Mesothelial cell of epicardium (in vitro differentiated cells): ENCODE data around the gene PPP2R5B. TPM values are rescaled to one million over a fixed set of nuclear protein-coding genes. Genes with fewer than 3 reads are reported as not detected.
A peak's percentile ranks its signal among the peaks of the same experiment; 100 is the strongest.

Experiments used
- DNase-seq, 2 experiments: peaks; one replicate each; pipeline ENCODE4 v3.0.0; 2021; ENCODE audit warnings: low spot score in 2 of 2; ENCODE audit not compliant: unreplicated experiment in 2 of 2
- H3K27ac Mint-ChIP-seq: 2 replicates; pipeline ENCODE4 v1.8.0; 2021; ENCODE audit warnings: mixed read lengths
- H3K27me3 Mint-ChIP-seq: 2 replicates; pipeline ENCODE4 v1.8.0; 2021; ENCODE audit warnings: low read depth, mixed read lengths
- H3K36me3 Mint-ChIP-seq: 2 replicates; pipeline ENCODE4 v1.8.0; 2021; ENCODE audit warnings: mixed read lengths
- H3K4me1 Mint-ChIP-seq: 2 replicates; pipeline ENCODE4 v1.8.0; 2021; ENCODE audit warnings: mixed read lengths
- H3K4me3 Mint-ChIP-seq: 2 replicates; pipeline ENCODE4 v1.8.0; 2021; ENCODE audit warnings: mild to moderate bottlenecking, moderate library complexity, mixed read lengths
- H3K9me3 Mint-ChIP-seq: 2 replicates; pipeline ENCODE4 v1.8.0; 2021; ENCODE audit warnings: mixed read lengths
- total RNA-seq: library from RNA; stranded (reverse); gene quantifications from 3 replicates; pipeline ENCODE4 v1.2.1, GENCODE V29; 2021
- TF ChIP-seq, protein P1 (sequence below): fragments of 200-600 bp; sonication (generic); IDR thresholded peaks from one replicate; pipeline ENCODE4 v1.5.0; 2021; ENCODE audit warnings: antibody characterized with exemption; ENCODE audit not compliant: unreplicated experiment

Gene PPP2R5B
- total RNA-seq, 1 donor from 2014 or later, result 13.5 TPM

DNA sequence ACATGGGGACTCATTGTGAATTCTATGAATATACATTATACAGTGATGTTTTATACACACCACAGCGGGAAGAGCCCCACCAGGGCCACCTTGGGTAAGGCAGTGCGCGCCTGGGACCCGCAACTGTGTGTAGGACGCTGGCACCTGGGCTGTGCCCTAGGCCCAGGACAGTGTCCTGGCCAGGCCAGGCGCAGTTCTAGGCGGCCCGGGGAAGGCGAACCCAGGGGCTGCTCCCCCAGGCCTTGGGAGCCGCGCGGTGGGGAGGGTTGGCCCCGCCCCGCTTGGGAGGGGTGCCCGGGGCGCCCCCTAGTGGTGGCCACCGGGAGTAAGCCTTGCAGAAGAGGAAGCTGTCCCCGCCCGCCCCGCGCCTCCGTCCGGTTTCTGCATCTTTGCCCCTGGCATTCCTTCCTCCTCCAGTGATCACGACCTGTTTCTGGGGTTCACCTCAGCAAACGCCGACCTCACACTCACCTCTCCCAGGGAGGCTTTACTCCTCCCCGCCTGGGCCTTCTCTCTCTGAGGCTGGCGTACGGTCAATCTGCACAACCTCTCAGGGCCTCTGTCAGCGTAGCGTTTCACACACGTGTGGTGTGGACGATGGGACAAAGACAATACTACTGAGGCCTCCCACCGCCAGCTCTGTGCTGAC is 36.6 kb upstream of the PPP2R5B start:
- Mint-ChIP-seq H3K27me3 (no peaks in the 10 kb centered on the region), H3K4me1 (peaks cover 21% of the 10 kb centered on the region), H3K4me3 (peak overlapping the region; percentile 67), H3K9me3 (no peaks in the 10 kb centered on the region), H3K36me3 (no peaks in the 10 kb centered on the region), H3K27ac (peak overlapping the region; percentile 81)
- DNase-seq, result peak; percentile 75 to 90
- TF ChIP-seq, protein P1, sequence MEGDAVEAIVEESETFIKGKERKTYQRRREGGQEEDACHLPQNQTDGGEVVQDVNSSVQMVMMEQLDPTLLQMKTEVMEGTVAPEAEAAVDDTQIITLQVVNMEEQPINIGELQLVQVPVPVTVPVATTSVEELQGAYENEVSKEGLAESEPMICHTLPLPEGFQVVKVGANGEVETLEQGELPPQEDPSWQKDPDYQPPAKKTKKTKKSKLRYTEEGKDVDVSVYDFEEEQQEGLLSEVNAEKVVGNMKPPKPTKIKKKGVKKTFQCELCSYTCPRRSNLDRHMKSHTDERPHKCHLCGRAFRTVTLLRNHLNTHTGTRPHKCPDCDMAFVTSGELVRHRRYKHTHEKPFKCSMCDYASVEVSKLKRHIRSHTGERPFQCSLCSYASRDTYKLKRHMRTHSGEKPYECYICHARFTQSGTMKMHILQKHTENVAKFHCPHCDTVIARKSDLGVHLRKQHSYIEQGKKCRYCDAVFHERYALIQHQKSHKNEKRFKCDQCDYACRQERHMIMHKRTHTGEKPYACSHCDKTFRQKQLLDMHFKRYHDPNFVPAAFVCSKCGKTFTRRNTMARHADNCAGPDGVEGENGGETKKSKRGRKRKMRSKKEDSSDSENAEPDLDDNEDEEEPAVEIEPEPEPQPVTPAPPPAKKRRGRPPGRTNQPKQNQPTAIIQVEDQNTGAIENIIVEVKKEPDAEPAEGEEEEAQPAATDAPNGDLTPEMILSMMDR, result peak; percentile 99

DNA sequence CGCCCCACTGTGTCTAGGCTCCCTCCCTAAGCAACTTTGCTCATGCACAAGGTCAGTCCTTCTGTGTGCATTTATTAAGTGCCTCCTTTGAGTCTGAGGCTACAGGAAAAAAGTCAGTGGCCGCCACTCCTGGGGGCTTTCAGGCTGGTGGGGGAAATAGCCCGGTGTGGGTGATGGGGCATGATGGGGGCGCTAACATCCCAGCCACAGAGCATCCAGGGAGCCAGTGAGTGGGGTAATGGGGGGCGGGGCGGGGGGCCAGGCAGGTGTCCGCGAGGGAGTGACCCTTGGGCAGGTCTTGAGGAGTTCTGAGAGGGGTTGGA is 36.1 kb upstream of the PPP2R5B start:
- H3K4me3 Mint-ChIP-seq, result peak overlapping the region; percentile 67
- H3K27ac Mint-ChIP-seq, result no peak overlapping the region
- H3K9me3 Mint-ChIP-seq, result no peaks in the 10 kb centered on the region
- no peaks in the 10 kb centered on the region for H3K27me3 Mint-ChIP-seq
- TF ChIP-seq, protein P1, result no peak
- DNase-seq, result no peak
- H3K4me1 Mint-ChIP-seq, result peaks cover 20% of the 10 kb centered on the region
- no peaks in the 10 kb centered on the region for H3K36me3 Mint-ChIP-seq

DNA sequence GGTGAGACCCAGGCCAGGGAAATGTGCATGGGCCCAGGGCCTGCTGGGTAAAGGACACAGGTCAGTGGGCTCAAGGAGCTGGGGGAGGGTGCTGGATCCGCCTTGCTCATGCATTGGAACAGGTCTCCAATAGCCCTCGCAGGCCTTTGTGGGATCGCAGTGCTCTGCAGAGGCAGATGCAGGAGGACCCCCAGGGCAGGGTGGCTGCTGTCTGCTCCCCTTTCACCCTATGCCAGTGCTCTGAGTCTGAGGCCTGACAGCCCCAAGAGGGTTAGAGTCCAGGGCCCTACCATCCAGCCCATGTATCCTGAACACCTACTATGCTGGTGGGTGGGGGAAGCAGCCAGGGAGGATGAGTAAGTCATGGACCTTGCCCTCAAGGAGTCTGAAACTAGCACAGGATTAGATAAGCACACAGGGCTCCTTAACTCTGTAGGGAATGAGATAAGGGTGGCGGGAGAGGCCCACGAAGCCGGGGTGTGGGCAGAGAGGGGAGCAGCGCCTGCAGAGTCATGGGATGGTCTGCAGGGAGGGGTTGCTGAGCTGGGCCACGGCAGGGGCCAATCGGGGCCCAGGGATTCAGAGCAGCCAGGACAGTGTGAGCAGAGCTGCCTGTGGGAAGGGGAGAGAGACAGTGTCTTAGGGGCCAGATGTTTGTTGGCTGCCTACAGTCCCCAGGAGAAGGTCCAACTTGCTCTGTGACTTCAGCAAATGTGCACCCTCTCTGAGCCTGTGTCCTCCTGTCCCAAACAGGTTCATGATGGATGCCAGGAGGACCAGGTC is 35.6 kb upstream of the PPP2R5B start:
- Mint-ChIP-seq H3K4me3 (no peak overlapping the region), H3K36me3 (no peaks in the 10 kb centered on the region), H3K27me3 (no peaks in the 10 kb centered on the region), H3K9me3 (no peaks in the 10 kb centered on the region), H3K27ac (peak overlapping the region; percentile 53), H3K4me1 (peaks cover 20% of the 10 kb centered on the region)
- TF ChIP-seq, protein P1, result no peak
- DNase-seq, result no peak

DNA sequence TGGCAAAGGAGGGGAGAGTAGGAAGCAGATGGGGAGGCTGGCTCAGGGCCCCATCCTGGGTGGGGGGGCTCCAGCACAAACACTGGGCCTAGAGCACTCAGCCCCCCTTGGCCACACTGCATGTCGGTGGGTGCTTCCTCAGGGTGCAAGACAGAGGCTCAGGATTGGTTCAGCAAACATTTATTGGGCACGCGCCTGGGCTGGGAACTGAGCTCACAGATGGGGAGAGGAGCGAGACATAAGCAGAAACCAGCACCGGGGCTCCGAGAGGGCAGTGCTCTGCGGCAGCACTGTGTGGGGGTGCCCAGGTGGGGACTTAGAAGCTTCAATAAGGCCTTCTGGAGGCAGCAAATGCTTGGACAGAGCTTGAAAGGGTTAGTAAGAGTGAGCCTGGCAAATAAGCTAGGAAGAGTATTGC is 34.0 kb upstream of the PPP2R5B start:
- Mint-ChIP-seq H3K27ac (no peak overlapping the region), H3K4me1 (peaks cover 18% of the 10 kb centered on the region), H3K36me3 (no peaks in the 10 kb centered on the region), H3K9me3 (no peaks in the 10 kb centered on the region), H3K4me3 (no peak overlapping the region), H3K27me3 (no peaks in the 10 kb centered on the region)
- no peak for DNase-seq
- TF ChIP-seq, protein P1, result no peak

DNA sequence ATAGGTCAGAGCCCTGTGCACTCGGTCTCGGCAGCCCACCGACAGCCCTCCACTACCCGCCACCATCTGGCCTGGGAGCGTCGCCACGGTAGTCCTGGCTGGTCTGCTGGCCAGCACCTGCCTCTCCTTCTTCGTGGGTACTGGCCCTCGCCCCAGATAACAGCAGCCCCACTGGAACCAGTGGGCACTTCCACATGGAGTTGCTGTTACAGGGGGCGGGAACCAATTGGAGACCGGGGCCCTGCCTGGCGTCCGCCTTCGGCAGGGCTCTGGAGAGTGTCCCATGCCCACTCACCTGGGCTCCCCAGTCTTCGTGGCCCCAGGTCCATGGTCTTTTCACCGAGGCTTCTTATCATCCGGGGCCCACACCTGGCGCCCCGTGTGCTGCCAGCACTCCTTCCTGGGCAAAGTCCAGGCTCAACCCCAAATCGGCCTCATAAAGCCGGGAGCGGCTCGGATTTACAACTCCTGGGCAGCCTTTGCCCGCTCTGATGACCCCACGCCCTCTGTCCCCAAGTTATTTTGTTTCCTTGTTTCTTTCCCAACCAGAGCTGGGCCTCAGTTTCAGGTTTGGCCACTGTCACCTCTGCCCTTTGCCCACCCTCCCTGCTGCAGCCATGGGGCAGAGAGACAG is 33.2 kb upstream of the PPP2R5B start:
- Mint-ChIP-seq H3K27ac (no peak overlapping the region), H3K27me3 (no peaks in the 10 kb centered on the region), H3K4me3 (no peak overlapping the region), H3K36me3 (peaks cover 4% of the 10 kb centered on the region), H3K4me1 (peaks cover 13% of the 10 kb centered on the region), H3K9me3 (no peaks in the 10 kb centered on the region)
- no peak for DNase-seq
- TF ChIP-seq, protein P1, result no peak
